ENCODE results near the gene NUP37. TPM values are rescaled to one million over a fixed set of nuclear protein-coding genes. Genes with fewer than 3 reads are reported as not detected.
A peak's percentile ranks its signal among the peaks of the same experiment; 100 is the strongest.

NUP37 gene
- total and polyA plus RNA-seq, 2 donors (not counting 1 experiment from before 2014, with no cell fraction given) = 19.1 to 22.2 TPM

DNA sequence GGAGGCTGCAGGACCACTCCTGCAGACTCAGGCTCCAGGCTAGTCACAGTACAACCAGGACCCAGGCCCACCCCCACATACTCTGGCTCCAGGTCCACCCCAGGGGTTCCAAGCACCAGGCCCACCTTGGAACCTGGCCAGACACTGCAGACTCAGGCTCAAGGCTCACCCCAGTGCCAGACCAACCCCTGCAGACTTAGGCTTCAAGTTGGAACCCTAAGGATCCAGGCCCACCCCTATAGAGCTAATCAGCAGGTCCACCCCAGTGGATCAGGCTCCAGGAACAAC is 66.9 kb downstream of the NUP37 start:
- ChIA-PET POLR2A (no interaction called here), CTCF (no interaction called here)
- no peak overlapping the region for H3K4me2 ChIP-seq (replicated peaks; ENCODE audit: low read depth, low read length, poor library complexity, severe bottlenecking)
- intact Hi-C loops (cut with micrococcal nuclease) = no loop called here
- H3K27ac Mint-ChIP-seq = peak overlapping the region; percentile 6
- peaks cover 14 to 17% of the 10 kb centered on the region in 2 donors for H3K4me1 ChIP-seq (ENCODE audit: control insufficient read depth in 2 of 2, insufficient read depth in 2 of 2, low read length in 2 of 2)
- peaks cover 6 to 56% of the 10 kb centered on the region in 2 experiments for H3K36me3 ChIP-seq (replicated peaks in 1 of 2; ENCODE audit: control extremely low read depth in 1 of 2, control insufficient read depth in 1 of 2, extremely low read depth in 1 of 2, insufficient read depth in 2 of 2, low read length in 1 of 2)
- no peak overlapping the region for H3K9ac ChIP-seq (ENCODE audit: low read length)
- H3K27me3 ChIP-seq (replicated peaks in 1 of 4; ENCODE audit: control extremely low read depth in 1 of 4, control insufficient read depth in 3 of 4, insufficient read depth in 4 of 4, low read length in 3 of 4) = no peaks in the 10 kb centered on the region
- peaks cover 62% of the 10 kb centered on the region for H3K79me2 ChIP-seq (ENCODE audit: control insufficient read depth, insufficient read depth, low read length)
- DNase-seq = no peak
- no peak overlapping the region for H3K4me3 Mint-ChIP-seq
- peaks cover 11% of the 10 kb centered on the region for H4K20me1 ChIP-seq (ENCODE audit: control insufficient read depth, insufficient read depth, low read length, poor library complexity, severe bottlenecking)
- H3K4me3 ChIP-seq (ENCODE audit: control extremely low read depth in 1 of 5, extremely low read depth in 1 of 5, insufficient read depth in 1 of 5, low read depth in 2 of 5, low read length in 4 of 5) = no peak overlapping the region
- H3K4me1 Mint-ChIP-seq = peaks cover 29% of the 10 kb centered on the region
- no peaks in the 10 kb centered on the region for H3K9me3 Mint-ChIP-seq (ENCODE audit: insufficient read depth)
- H3K9me3 ChIP-seq (ENCODE audit: control extremely low read depth in 1 of 3, control insufficient read depth in 2 of 3, insufficient read depth in 1 of 3, low read length in 2 of 3) = no peaks in the 10 kb centered on the region
- no peaks in the 10 kb centered on the region for H3K27me3 Mint-ChIP-seq
- ATAC-seq (ENCODE audit: low read depth) = no peak
- no peak overlapping the region for H2AFZ ChIP-seq (ENCODE audit: insufficient read depth, low read depth, low read length, poor library complexity, severe bottlenecking)
- no peak for TF ChIP-seq EZH2 (IDR thresholded peaks at IDR 0.05; ENCODE audit: borderline replicate concordance, insufficient read depth, low read depth, low read length, poor library complexity, severe bottlenecking)
- TF ChIP-seq, protein P1, sequence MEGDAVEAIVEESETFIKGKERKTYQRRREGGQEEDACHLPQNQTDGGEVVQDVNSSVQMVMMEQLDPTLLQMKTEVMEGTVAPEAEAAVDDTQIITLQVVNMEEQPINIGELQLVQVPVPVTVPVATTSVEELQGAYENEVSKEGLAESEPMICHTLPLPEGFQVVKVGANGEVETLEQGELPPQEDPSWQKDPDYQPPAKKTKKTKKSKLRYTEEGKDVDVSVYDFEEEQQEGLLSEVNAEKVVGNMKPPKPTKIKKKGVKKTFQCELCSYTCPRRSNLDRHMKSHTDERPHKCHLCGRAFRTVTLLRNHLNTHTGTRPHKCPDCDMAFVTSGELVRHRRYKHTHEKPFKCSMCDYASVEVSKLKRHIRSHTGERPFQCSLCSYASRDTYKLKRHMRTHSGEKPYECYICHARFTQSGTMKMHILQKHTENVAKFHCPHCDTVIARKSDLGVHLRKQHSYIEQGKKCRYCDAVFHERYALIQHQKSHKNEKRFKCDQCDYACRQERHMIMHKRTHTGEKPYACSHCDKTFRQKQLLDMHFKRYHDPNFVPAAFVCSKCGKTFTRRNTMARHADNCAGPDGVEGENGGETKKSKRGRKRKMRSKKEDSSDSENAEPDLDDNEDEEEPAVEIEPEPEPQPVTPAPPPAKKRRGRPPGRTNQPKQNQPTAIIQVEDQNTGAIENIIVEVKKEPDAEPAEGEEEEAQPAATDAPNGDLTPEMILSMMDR (IDR thresholded peaks at IDR 0.05) = no peak
- no peak overlapping the region for H3K27ac ChIP-seq (ENCODE audit: low read length in 2 of 2)

GRCh38 chr12:102052192-102053061 is 67.5 kb downstream of the NUP37 start:
- H3K27ac Mint-ChIP-seq = peak overlapping the region; percentile 16
- H3K79me2 ChIP-seq (ENCODE audit: control insufficient read depth, insufficient read depth, low read length) = peaks cover 56% of the 10 kb centered on the region
- no peak for TF ChIP-seq EZH2 (IDR thresholded peaks at IDR 0.05; ENCODE audit: borderline replicate concordance, insufficient read depth, low read depth, low read length, poor library complexity, severe bottlenecking)
- TF ChIP-seq, protein P1 (IDR thresholded peaks at IDR 0.05) = no peak
- H3K36me3 ChIP-seq (replicated peaks in 1 of 2; ENCODE audit: control extremely low read depth in 1 of 2, control insufficient read depth in 1 of 2, extremely low read depth in 1 of 2, insufficient read depth in 2 of 2, low read length in 1 of 2) = peaks cover 6 to 57% of the 10 kb centered on the region in 2 experiments
- ChIA-PET CTCF (no interaction called here), POLR2A (interaction anchor here (0.6 kb wide), 1 partner anchor 23 kb away, joined by 7 read pairs; no protein-coding TSS in a partner anchor)
- H3K4me1 Mint-ChIP-seq = peaks cover 27% of the 10 kb centered on the region
- H2AFZ ChIP-seq (ENCODE audit: insufficient read depth, low read depth, low read length, poor library complexity, severe bottlenecking) = no peak overlapping the region
- no peaks in the 10 kb centered on the region for H3K9me3 Mint-ChIP-seq (ENCODE audit: insufficient read depth)
- peak overlapping the region in 1 of 2 donors; percentile 68 for H3K27ac ChIP-seq (ENCODE audit: low read length in 2 of 2)
- ATAC-seq (ENCODE audit: low read depth) = no peak
- no peak overlapping the region for H3K4me3 Mint-ChIP-seq
- H3K4me3 ChIP-seq (ENCODE audit: control extremely low read depth in 1 of 5, extremely low read depth in 1 of 5, insufficient read depth in 1 of 5, low read depth in 2 of 5, low read length in 4 of 5) = no peak overlapping the region
- no peak overlapping the region for H3K4me2 ChIP-seq (replicated peaks; ENCODE audit: low read depth, low read length, poor library complexity, severe bottlenecking)
- peaks cover 14 to 17% of the 10 kb centered on the region in 2 donors for H3K4me1 ChIP-seq (ENCODE audit: control insufficient read depth in 2 of 2, insufficient read depth in 2 of 2, low read length in 2 of 2)
- intact Hi-C loops (cut with micrococcal nuclease) = no loop called here
- 93% methylated on average over 4 of the region's 4 CpGs for WGBS (ENCODE audit: insufficient coverage)
- H3K9ac ChIP-seq (ENCODE audit: low read length) = no peak overlapping the region
- DNase-seq = no peak
- peaks cover 11% of the 10 kb centered on the region for H4K20me1 ChIP-seq (ENCODE audit: control insufficient read depth, insufficient read depth, low read length, poor library complexity, severe bottlenecking)
- no peaks in the 10 kb centered on the region for H3K27me3 Mint-ChIP-seq
- no peaks in the 10 kb centered on the region for H3K9me3 ChIP-seq (ENCODE audit: control extremely low read depth in 1 of 3, control insufficient read depth in 2 of 3, insufficient read depth in 1 of 3, low read length in 2 of 3)
- H3K27me3 ChIP-seq (replicated peaks in 1 of 4; ENCODE audit: control extremely low read depth in 1 of 4, control insufficient read depth in 3 of 4, insufficient read depth in 4 of 4, low read length in 3 of 4) = no peaks in the 10 kb centered on the region
